Measurements from ENCODE around the gene ANKIB1. TPM values are rescaled to one million over a fixed set of nuclear protein-coding genes. Genes with fewer than 3 reads are reported as not detected.
"Not testable (repeated sequence)": the region's sequence is repeated elsewhere in the genome, so short reads cannot be mapped to it uniquely, and the experiment has no call there.

Gene ANKIB1
- total RNA-seq, 1 donor = 110 TPM

- H3K4me1 ChIP-seq (ENCODE audit: insufficient read depth, low read length) = no peaks in the 10 kb centered on the region
- no peak overlapping the region for H3K4me3 ChIP-seq (ENCODE audit: low read length)
- H3K27me3 ChIP-seq (ENCODE audit: insufficient read depth, low read length) = no peaks in the 10 kb centered on the region
- H3K9me3 ChIP-seq (ENCODE audit: low read depth, low read length) = no peaks in the 10 kb centered on the region
Measured at GRCh38 chr7:92332782-92333181, 87.0 kb downstream of the ANKIB1 start.

GRCh38 chr7:92333866-92334265 is 88.1 kb downstream of the ANKIB1 start:
- Histone ChIP-seq H3K4me3 (ENCODE audit: low read length) (no peak overlapping the region), H3K27me3 (ENCODE audit: insufficient read depth, low read length) (no peaks in the 10 kb centered on the region), H3K4me1 (ENCODE audit: insufficient read depth, low read length) (no peaks in the 10 kb centered on the region), H3K9me3 (ENCODE audit: low read depth, low read length) (no peaks in the 10 kb centered on the region)

- Histone ChIP-seq H3K4me3 (ENCODE audit: low read length) (no peak overlapping the region), H3K4me1 (ENCODE audit: insufficient read depth, low read length) (no peaks in the 10 kb centered on the region), H3K27me3 (ENCODE audit: insufficient read depth, low read length) (no peaks in the 10 kb centered on the region), H3K9me3 (ENCODE audit: low read depth, low read length) (no peaks in the 10 kb centered on the region)
Measured at GRCh38 chr7:92335574-92335973, 89.8 kb downstream of the ANKIB1 start.

- Histone ChIP-seq H3K9me3 (ENCODE audit: low read depth, low read length) (no peaks in the 10 kb centered on the region), H3K4me1 (ENCODE audit: insufficient read depth, low read length) (no peaks in the 10 kb centered on the region), H3K4me3 (ENCODE audit: low read length) (no peak overlapping the region), H3K27me3 (ENCODE audit: insufficient read depth, low read length) (no peaks in the 10 kb centered on the region)
Measured at GRCh38 chr7:92336662-92337340, 91.0 kb downstream of the ANKIB1 start.

GRCh38 chr7:92340016-92340415 is 94.2 kb downstream of the ANKIB1 start:
- Histone ChIP-seq H3K4me3 (ENCODE audit: low read length) (no peak overlapping the region), H3K27me3 (ENCODE audit: insufficient read depth, low read length) (no peaks in the 10 kb centered on the region), H3K4me1 (ENCODE audit: insufficient read depth, low read length) (no peaks in the 10 kb centered on the region), H3K9me3 (ENCODE audit: low read depth, low read length) (no peaks in the 10 kb centered on the region)

- Histone ChIP-seq H3K4me1 (ENCODE audit: insufficient read depth, low read length) (no peaks in the 10 kb centered on the region), H3K27me3 (ENCODE audit: insufficient read depth, low read length) (no peaks in the 10 kb centered on the region), H3K4me3 (ENCODE audit: low read length) (no peak overlapping the region), H3K9me3 (ENCODE audit: low read depth, low read length) (no peaks in the 10 kb centered on the region)
Measured at GRCh38 chr7:92343714-92344113, 97.9 kb downstream of the ANKIB1 start.

GRCh38 chr7:92352009-92352408 is 106.2 kb downstream of the ANKIB1 start:
- no peak overlapping the region for H3K4me3 ChIP-seq (ENCODE audit: low read length)
- H3K9me3 ChIP-seq (ENCODE audit: low read depth, low read length) = no peaks in the 10 kb centered on the region
- no peaks in the 10 kb centered on the region for H3K27me3 ChIP-seq (ENCODE audit: insufficient read depth, low read length)
- H3K4me1 ChIP-seq (ENCODE audit: insufficient read depth, low read length) = no peaks in the 10 kb centered on the region

GRCh38 chr7:92354214-92354613 is 108.4 kb downstream of the ANKIB1 start:
- no peaks in the 10 kb centered on the region for H3K4me1 ChIP-seq (ENCODE audit: insufficient read depth, low read length)
- H3K9me3 ChIP-seq (ENCODE audit: low read depth, low read length) = no peaks in the 10 kb centered on the region
- no peaks in the 10 kb centered on the region for H3K27me3 ChIP-seq (ENCODE audit: insufficient read depth, low read length)
- H3K4me3 ChIP-seq (ENCODE audit: low read length) = no peak overlapping the region

GRCh38 chr7:92356406-92356805 is 110.6 kb downstream of the ANKIB1 start:
- Histone ChIP-seq H3K4me1 (ENCODE audit: insufficient read depth, low read length) (no peaks in the 10 kb centered on the region), H3K9me3 (ENCODE audit: low read depth, low read length) (no peaks in the 10 kb centered on the region), H3K4me3 (ENCODE audit: low read length) (no peak overlapping the region), H3K27me3 (ENCODE audit: insufficient read depth, low read length) (no peaks in the 10 kb centered on the region)

GRCh38 chr7:92357260-92357659 is 111.5 kb downstream of the ANKIB1 start:
- H3K4me1 ChIP-seq (ENCODE audit: insufficient read depth, low read length) = no peaks in the 10 kb centered on the region
- no peak overlapping the region for H3K4me3 ChIP-seq (ENCODE audit: low read length)
- no peaks in the 10 kb centered on the region for H3K27me3 ChIP-seq (ENCODE audit: insufficient read depth, low read length)
- H3K9me3 ChIP-seq (ENCODE audit: low read depth, low read length) = no peaks in the 10 kb centered on the region

GRCh38 chr7:92359179-92359578 is 113.4 kb downstream of the ANKIB1 start:
- H3K4me1 ChIP-seq (ENCODE audit: insufficient read depth, low read length); H3K9me3 ChIP-seq (ENCODE audit: low read depth, low read length); H3K4me3 ChIP-seq (ENCODE audit: low read length); H3K27me3 ChIP-seq (ENCODE audit: insufficient read depth, low read length): not testable (repeated sequence)

GRCh38 chr7:92359801-92360200 is 114.0 kb downstream of the ANKIB1 start:
- H3K9me3 ChIP-seq (ENCODE audit: low read depth, low read length) = no peaks in the 10 kb centered on the region
- H3K4me3 ChIP-seq (ENCODE audit: low read length) = no peak overlapping the region
- no peaks in the 10 kb centered on the region for H3K4me1 ChIP-seq (ENCODE audit: insufficient read depth, low read length)

GRCh38 chr7:92360387-92360786 is 114.6 kb downstream of the ANKIB1 start:
- Histone ChIP-seq H3K27me3 (ENCODE audit: insufficient read depth, low read length) (no peaks in the 10 kb centered on the region), H3K9me3 (ENCODE audit: low read depth, low read length) (no peaks in the 10 kb centered on the region), H3K4me3 (ENCODE audit: low read length) (no peak overlapping the region), H3K4me1 (ENCODE audit: insufficient read depth, low read length) (no peaks in the 10 kb centered on the region)

More at GRCh38 chr7:92359801-92360200, 114.0 kb downstream of the ANKIB1 start:
- no peaks in the 10 kb centered on the region for H3K27me3 ChIP-seq (ENCODE audit: insufficient read depth, low read length)

- Histone ChIP-seq H3K4me1 (ENCODE audit: insufficient read depth, low read length) (no peaks in the 10 kb centered on the region), H3K27me3 (ENCODE audit: insufficient read depth, low read length) (no peaks in the 10 kb centered on the region), H3K9me3 (ENCODE audit: low read depth, low read length) (no peaks in the 10 kb centered on the region), H3K4me3 (ENCODE audit: low read length) (no peak overlapping the region)
Measured at GRCh38 chr7:92362131-92362530, 116.4 kb downstream of the ANKIB1 start.

GRCh38 chr7:92366730-92367129 is 121.0 kb downstream of the ANKIB1 start:
- H3K4me1 ChIP-seq (ENCODE audit: insufficient read depth, low read length) = no peaks in the 10 kb centered on the region
- H3K27me3 ChIP-seq (ENCODE audit: insufficient read depth, low read length) = no peaks in the 10 kb centered on the region
- H3K9me3 ChIP-seq (ENCODE audit: low read depth, low read length) = no peaks in the 10 kb centered on the region
- H3K4me3 ChIP-seq (ENCODE audit: low read length) = no peak overlapping the region

GRCh38 chr7:92368741-92369140 is 123.0 kb downstream of the ANKIB1 start:
- H3K4me1 ChIP-seq (ENCODE audit: insufficient read depth, low read length) = no peaks in the 10 kb centered on the region
- H3K4me3 ChIP-seq (ENCODE audit: low read length) = no peak overlapping the region
- no peaks in the 10 kb centered on the region for H3K27me3 ChIP-seq (ENCODE audit: insufficient read depth, low read length)
- no peaks in the 10 kb centered on the region for H3K9me3 ChIP-seq (ENCODE audit: low read depth, low read length)

All from mononuclear cell (primary cell).